Calu3 (cell line): Measurements from ENCODE around the gene ARHGAP31. TPM values are rescaled to one million over a fixed set of nuclear protein-coding genes. Genes with fewer than 3 reads are reported as not detected.

Source experiments
- BruUV-seq: library from RNA; stranded (reverse); fragments of 400-500 nt; replicated peaks from 2 replicates; lab custom pipeline; 2021; lab: Mats Ljungman, UMichigan
- CTCF ChIA-PET: fragments of 300-600 bp; sonication (Branson Sonifier 250); formaldehyde crosslinking; loops from one replicate; lab custom pipeline; 2022; ENCODE audit warnings: antibody characterized with exemption; lab: Charles Lee
- DNase-seq: peaks from one replicate; pipeline ENCODE4 v3.0.0; 2022
- H3K27ac Mint-ChIP-seq: one replicate; pipeline ENCODE4 v1.8.0; 2022; ENCODE audit warnings: mixed read lengths; ENCODE audit not compliant: unreplicated experiment
- H3K27me3 Mint-ChIP-seq: one replicate; pipeline ENCODE4 v1.8.0; 2022; ENCODE audit warnings: mixed read lengths; ENCODE audit not compliant: unreplicated experiment
- H3K36me3 Mint-ChIP-seq: one replicate; pipeline ENCODE4 v1.8.0; 2022; ENCODE audit warnings: mild to moderate bottlenecking, moderate library complexity, mixed read lengths; ENCODE audit not compliant: insufficient read depth, unreplicated experiment
- H3K4me1 Mint-ChIP-seq: one replicate; pipeline ENCODE4 v1.8.0; 2022; ENCODE audit warnings: mild to moderate bottlenecking, low read depth, mixed read lengths; ENCODE audit not compliant: unreplicated experiment
- H3K4me3 Mint-ChIP-seq: one replicate; pipeline ENCODE4 v1.8.0; 2022; ENCODE audit warnings: mild to moderate bottlenecking, low read depth, moderate library complexity, mixed read lengths; ENCODE audit not compliant: unreplicated experiment
- H3K9me3 Mint-ChIP-seq: one replicate; pipeline ENCODE4 v1.8.0; 2022; ENCODE audit warnings: low read depth, mixed read lengths; ENCODE audit not compliant: unreplicated experiment
- intact Hi-C: fragments of 100-400 bp; cut with micrococcal nuclease; formaldehyde crosslinking; loops from one replicate; pipeline ENCODE4 v1.10.0; 2022; ENCODE audit not compliant: unreplicated experiment
- total RNA-seq: library from RNA; stranded (reverse); gene quantifications from 2 replicates; pipeline ENCODE4 v1.2.3, GENCODE V29; 2022
- TF ChIP-seq, protein P1 (sequence below): fragments of 200-600 bp; IDR thresholded peaks from one replicate; pipeline ENCODE4 v1.8.0; 2022; ENCODE audit warnings: antibody characterized with exemption; ENCODE audit not compliant: unreplicated experiment

The ARHGAP31 gene
- total RNA-seq, 1 experiment from 2014 or later, result 0.52 TPM

DNA sequence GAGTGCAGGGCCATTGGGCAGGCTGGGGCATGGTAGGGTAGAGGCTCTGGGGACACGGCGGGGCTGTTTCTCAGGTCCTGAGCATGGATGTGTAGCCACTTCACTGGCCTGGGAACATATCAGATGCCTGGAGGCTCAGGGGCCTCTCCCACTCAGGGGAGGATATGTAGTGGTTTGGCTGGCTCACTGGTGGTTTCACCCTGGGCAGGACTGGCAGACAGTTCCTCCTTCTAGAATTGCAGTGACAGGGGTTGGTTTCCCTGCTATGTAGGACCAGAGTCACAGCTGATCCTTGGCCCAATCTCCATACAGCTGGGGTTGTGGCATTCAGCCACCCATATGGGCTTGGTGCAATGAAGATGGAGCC, 4.8 kb upstream of the ARHGAP31 start:
- TF ChIP-seq, protein P1, sequence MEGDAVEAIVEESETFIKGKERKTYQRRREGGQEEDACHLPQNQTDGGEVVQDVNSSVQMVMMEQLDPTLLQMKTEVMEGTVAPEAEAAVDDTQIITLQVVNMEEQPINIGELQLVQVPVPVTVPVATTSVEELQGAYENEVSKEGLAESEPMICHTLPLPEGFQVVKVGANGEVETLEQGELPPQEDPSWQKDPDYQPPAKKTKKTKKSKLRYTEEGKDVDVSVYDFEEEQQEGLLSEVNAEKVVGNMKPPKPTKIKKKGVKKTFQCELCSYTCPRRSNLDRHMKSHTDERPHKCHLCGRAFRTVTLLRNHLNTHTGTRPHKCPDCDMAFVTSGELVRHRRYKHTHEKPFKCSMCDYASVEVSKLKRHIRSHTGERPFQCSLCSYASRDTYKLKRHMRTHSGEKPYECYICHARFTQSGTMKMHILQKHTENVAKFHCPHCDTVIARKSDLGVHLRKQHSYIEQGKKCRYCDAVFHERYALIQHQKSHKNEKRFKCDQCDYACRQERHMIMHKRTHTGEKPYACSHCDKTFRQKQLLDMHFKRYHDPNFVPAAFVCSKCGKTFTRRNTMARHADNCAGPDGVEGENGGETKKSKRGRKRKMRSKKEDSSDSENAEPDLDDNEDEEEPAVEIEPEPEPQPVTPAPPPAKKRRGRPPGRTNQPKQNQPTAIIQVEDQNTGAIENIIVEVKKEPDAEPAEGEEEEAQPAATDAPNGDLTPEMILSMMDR, result no peak
- CTCF ChIA-PET, result no interaction called here
- Mint-ChIP-seq H3K27ac (no peak overlapping the region), H3K36me3 (peaks cover 11% of the 10 kb centered on the region), H3K9me3 (peaks cover 5% of the 10 kb centered on the region), H3K4me1 (peaks cover 15% of the 10 kb centered on the region), H3K4me3 (no peak overlapping the region), H3K27me3 (peaks cover 43% of the 10 kb centered on the region)
- no TSS peak for BruUV-seq
- intact Hi-C loops, result no loop called here
- DNase-seq, result no peak

DNA sequence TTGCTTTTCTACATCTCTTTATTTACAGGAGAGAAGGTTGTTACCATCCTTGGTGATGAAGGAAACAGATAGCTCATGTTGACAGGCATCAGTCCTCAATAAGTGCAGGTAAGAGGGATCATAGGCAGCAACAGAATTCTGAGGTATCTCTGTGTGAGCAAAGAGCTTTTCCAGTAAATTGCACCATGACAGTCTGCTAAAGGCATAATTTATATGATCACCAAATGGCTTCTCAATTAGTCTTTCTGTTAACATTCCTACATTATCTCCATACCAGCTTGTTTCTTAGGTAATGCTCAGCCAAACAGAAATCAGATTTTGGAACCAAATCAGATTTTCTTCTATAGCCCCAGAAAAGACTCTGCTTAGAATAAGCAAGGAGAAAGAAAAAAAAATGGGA, 3.6 kb upstream of the ARHGAP31 start:
- intact Hi-C loops, result no loop called here
- no peak for DNase-seq
- Mint-ChIP-seq H3K27me3 (peaks cover 30% of the 10 kb centered on the region), H3K36me3 (peaks cover 18% of the 10 kb centered on the region), H3K4me3 (no peak overlapping the region), H3K27ac (no peak overlapping the region), H3K9me3 (peaks cover 5% of the 10 kb centered on the region), H3K4me1 (peaks cover 15% of the 10 kb centered on the region)
- BruUV-seq, result no TSS peak
- TF ChIP-seq, protein P1, result no peak
- CTCF ChIA-PET, result interaction anchor here (1.2 kb wide), 1 partner anchor 45 kb away, joined by 4 read pairs; no protein-coding TSS in a partner anchor

DNA sequence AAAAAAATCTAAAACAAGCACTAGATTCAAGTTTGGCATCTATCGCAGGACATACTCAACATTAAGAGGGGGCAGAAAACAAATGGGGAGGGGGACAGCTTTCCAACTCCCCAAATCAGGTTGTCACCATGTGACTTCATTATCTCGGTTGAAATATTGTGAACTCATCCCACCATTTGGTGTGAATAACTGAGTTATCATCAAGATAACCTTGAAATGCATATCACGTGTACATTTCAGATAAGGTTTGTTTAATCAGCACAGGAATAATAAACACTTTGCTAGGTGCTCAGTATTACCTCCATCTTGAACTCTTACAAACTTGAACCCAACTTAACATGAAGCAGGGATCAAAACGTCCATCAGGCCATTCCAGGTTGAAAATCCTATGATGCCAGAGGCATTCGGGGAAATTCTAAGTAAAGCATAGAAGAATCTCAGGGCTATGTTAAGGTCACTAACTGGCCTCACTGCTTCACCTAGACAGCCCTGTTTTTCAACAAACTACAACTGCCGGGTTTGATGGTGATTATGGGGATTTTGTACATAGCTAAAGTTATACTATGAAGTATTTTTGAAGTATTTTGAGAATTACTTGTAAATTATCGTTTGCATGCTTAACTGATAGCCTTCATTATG, 3.0 kb upstream of the ARHGAP31 start:
- no TSS peak for BruUV-seq
- peaks cover 18% of the 10 kb centered on the region for H3K36me3 Mint-ChIP-seq
- CTCF ChIA-PET, result interaction anchor here (1.2 to 1.4 kb wide), 2 partner anchors 16 to 45 kb away, joined by 3 to 4 read pairs; no protein-coding TSS in a partner anchor
- DNase-seq, result no peak
- peaks cover 29% of the 10 kb centered on the region for H3K27me3 Mint-ChIP-seq
- TF ChIP-seq, protein P1, result no peak
- no peak overlapping the region for H3K4me3 Mint-ChIP-seq
- peaks cover 5% of the 10 kb centered on the region for H3K9me3 Mint-ChIP-seq
- peaks cover 15% of the 10 kb centered on the region for H3K4me1 Mint-ChIP-seq
- intact Hi-C loops, result no loop called here
- H3K27ac Mint-ChIP-seq, result no peak overlapping the region

DNA sequence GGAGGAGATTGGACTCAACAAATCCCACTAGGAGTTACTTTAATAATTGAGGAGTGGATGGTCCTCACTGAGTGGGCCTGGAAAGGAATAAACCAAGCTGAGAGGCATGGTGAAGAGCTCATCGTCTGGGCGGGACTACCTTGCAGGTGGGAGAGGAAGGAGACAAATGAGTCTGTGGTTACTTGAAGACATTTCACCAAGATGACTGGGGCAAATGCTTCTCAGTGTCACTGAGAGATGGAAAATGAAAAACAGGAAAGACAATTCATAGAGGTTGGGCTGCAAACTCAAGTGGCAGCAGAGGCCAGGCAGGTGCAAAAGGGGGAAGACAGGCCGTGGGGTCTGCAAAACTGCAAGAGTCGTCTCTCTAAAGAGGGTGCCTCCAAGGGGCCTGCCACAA, 1.5 kb upstream of the ARHGAP31 start:
- CTCF ChIA-PET, result interaction anchor here (1.4 kb wide), 1 partner anchor 18 kb away, joined by 3 read pairs; no protein-coding TSS in a partner anchor
- peaks cover 18% of the 10 kb centered on the region for H3K36me3 Mint-ChIP-seq
- H3K4me3 Mint-ChIP-seq, result peak overlapping the region; percentile 81
- peaks cover 4% of the 10 kb centered on the region for H3K9me3 Mint-ChIP-seq
- H3K27me3 Mint-ChIP-seq, result peaks cover 33% of the 10 kb centered on the region
- peaks cover 15% of the 10 kb centered on the region for H3K4me1 Mint-ChIP-seq
- TF ChIP-seq, protein P1, result no peak
- intact Hi-C loops, result no loop called here
- H3K27ac Mint-ChIP-seq, result no peak overlapping the region
- no TSS peak for BruUV-seq
- DNase-seq, result no peak
